Measurements from ENCODE around the gene KLHDC4.

Gene KLHDC4

DNA sequence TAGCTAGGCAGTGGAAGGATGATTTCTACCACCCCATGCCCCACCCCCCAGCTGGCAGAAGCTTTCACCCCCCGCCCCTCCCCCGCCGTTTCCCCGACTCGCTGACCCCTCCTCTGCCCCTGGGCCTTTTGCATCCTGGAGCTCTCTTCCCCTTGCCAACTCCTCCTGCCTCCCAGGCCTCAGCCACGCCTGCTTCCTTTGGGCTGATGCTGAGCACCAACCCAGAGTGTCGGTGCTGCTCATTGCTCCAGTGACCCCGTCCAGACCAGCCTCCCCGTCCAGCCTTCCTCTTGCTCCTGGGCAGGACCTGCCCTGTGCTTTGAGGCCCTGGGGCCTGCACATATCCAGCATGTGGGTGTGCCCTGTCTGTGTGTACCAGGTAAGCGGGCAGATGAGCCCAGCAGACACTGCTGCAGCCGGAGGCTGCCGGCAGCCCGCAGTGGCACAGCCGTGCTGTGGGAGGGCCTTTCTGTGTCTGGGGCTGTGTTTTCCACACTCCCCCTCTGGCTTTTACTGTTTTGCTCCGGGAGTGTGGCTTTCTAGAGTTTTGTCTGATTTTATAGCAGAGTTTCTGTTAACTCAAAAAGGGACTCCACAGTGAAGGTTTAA lies 90.6 kb downstream of the KLHDC4 start:
- no peak for TF ChIP-seq POLR2A (IDR thresholded peaks at IDR 0.05; ENCODE audit: low read depth, low read length)
- no peak for TF ChIP-seq TAF1 (IDR thresholded peaks at IDR 0.05; ENCODE audit: low read depth, low read length)
- no peak for FAIRE-seq

DNA sequence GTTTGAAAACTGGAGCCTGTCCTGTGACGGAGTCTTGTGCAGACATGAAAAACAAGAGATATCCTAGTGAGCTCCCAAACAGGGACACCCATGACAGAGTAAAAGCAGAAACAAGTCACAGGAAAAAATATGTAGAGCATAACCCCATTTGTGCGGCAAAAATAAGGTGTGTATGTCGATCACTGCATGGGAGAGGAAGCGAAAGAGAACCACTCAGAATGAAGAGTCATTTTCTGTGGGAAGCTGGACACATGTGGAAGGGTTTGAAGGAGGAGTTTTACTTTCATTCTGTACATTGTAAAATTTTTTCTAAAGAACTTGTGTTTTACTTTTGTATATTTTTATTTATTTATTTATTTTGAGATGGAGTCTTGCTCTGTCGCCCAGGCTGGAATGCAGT lies 91.4 kb downstream of the KLHDC4 start:
- FAIRE-seq (no peak), DNase-seq (ENCODE audit: insufficient read length, low spot score) (no peak)
- TF ChIP-seq TAF1 (IDR thresholded peaks at IDR 0.05; ENCODE audit: low read depth, low read length) = no peak
- peak; percentile 66 for TF ChIP-seq SPI1 (IDR thresholded peaks at IDR 0.05; ENCODE audit: low read depth, low read length)
- no peak for TF ChIP-seq POLR2AphosphoS5 (IDR thresholded peaks at IDR 0.05; ENCODE audit: low read depth, low read length)

More for the DNA sequence above, 90.6 kb downstream of the KLHDC4 start:
- no peak for DNase-seq (ENCODE audit: insufficient read length, low spot score)

DNA sequence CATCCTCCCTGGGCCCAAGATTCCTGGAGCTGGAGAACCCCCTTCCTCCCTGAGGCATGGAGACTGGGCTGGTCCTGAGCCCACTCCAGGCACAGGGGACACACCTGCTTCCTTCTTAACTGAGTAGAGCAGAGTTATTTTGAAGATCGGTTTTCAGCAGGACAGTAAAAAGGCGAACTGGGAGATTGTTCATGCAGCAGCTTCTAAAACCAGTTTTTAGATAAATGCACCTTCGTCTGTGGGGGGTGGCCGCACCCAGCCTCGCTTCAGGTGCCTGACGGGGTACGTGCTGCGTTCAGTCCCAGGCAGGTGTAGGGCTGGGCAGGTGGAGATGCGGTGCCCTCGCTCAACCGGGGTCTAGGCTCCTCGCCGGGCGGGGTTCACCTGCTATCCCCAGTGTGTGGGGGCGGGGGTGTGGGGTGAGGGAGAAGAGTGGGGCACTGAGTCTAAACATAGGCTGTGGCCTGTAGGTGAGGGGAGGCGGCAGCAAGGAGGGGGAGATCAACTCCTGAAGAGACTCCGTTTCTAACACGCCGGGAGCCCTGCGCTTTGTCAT lies 94.0 kb downstream of the KLHDC4 start:
- no peak for DNase-seq (ENCODE audit: insufficient read length, low spot score)
- TF ChIP-seq POLR2A (IDR thresholded peaks at IDR 0.05; ENCODE audit: low read depth, low read length) (no peak), POLR2AphosphoS5 (IDR thresholded peaks at IDR 0.05; ENCODE audit: low read depth, low read length) (no peak), TAF1 (IDR thresholded peaks at IDR 0.05; ENCODE audit: low read depth, low read length) (no peak), SPI1 (IDR thresholded peaks at IDR 0.05; ENCODE audit: low read depth, low read length) (no peak), PAX5 (IDR thresholded peaks at IDR 0.05; ENCODE audit: insufficient read depth, low read length, severe bottlenecking) (no peak), POU2F2 (IDR thresholded peaks at IDR 0.05; ENCODE audit: low read depth, low read length) (no peak)
- FAIRE-seq = no peak

DNA sequence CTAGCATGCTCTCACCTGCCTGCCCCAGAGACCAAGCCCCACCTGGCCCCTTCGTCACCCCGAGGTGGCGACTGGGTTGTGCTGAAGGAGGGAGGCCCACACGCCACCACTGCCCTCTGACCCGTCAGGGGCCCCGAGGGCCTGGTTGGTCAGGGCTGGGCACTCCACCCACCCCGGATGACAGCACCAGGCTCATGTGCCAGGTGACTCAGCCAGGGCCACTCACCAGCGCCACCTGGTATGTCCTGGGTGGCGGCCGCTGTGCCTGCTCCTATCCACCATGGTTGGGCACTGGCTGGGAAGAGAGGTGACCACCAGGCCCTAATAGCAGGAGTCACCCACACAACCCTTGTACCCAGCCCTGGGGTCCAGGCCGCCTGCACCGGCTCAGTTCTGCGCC lies 94.6 kb downstream of the KLHDC4 start:
- TF ChIP-seq POLR2A (IDR thresholded peaks at IDR 0.05; ENCODE audit: low read depth, low read length) (no peak), POLR2AphosphoS5 (IDR thresholded peaks at IDR 0.05; ENCODE audit: low read depth, low read length) (no peak), TAF1 (IDR thresholded peaks at IDR 0.05; ENCODE audit: low read depth, low read length) (no peak), POU2F2 (IDR thresholded peaks at IDR 0.05; ENCODE audit: low read depth, low read length) (no peak), SPI1 (IDR thresholded peaks at IDR 0.05; ENCODE audit: low read depth, low read length) (no peak), PAX5 (IDR thresholded peaks at IDR 0.05; ENCODE audit: insufficient read depth, low read length, severe bottlenecking) (no peak)
- DNase-seq (ENCODE audit: insufficient read length, low spot score) = no peak
- FAIRE-seq = no peak

DNA sequence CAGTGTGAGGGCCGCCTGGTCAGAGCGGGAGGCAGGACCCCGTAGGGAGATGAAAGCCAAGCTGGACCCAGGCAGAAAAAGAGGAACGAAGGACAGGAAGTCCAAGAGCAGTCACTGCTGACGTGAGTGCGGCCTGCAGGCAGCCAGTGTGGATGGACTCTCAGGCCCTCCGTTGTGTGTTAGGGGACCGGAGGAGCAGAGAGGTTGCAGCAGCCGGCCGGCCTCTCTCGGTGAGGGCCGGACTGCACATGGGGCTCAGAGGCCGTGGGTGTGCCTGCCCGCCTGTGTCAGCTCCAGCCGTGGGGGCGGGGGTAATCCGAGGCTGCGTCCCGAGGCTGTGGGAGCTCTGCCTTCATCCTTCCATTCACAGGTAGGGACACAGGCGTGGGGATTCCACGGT lies 96.1 kb downstream of the KLHDC4 start:
- DNase-seq (ENCODE audit: insufficient read length, low spot score) (no peak), FAIRE-seq (no peak)
- TF ChIP-seq SPI1 (IDR thresholded peaks at IDR 0.05; ENCODE audit: low read depth, low read length) = no peak
- no peak for TF ChIP-seq TAF1 (IDR thresholded peaks at IDR 0.05; ENCODE audit: low read depth, low read length)
- TF ChIP-seq PAX5 (IDR thresholded peaks at IDR 0.05; ENCODE audit: insufficient read depth, low read length, severe bottlenecking) = no peak
- no peak for TF ChIP-seq POLR2AphosphoS5 (IDR thresholded peaks at IDR 0.05; ENCODE audit: low read depth, low read length)
- TF ChIP-seq POLR2A (IDR thresholded peaks at IDR 0.05; ENCODE audit: low read depth, low read length) = no peak
- TF ChIP-seq POU2F2 (IDR thresholded peaks at IDR 0.05; ENCODE audit: low read depth, low read length) = no peak

DNA sequence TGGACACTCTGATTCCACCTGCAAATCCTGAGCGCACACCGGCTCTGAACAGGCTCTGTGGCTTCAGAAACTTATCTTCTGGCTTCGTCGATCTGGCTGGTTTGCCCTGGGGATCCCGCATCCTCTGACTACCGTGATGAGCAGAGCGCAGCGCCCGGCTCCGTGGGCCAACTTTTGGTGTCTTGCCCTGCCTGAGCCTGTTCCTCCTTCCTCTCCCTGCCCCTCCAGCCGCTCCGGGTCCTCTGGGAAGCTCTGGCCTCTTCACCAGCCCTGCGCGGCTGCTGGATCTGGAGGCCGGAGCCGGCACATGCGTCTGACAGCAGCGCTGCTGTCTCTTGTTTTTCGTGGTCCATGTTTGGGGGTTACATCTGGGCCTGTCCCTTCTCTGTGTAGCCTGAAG lies 97.8 kb downstream of the KLHDC4 start:
- TF ChIP-seq SPI1 (IDR thresholded peaks at IDR 0.05; ENCODE audit: low read depth, low read length) = no peak
- TF ChIP-seq PAX5 (IDR thresholded peaks at IDR 0.05; ENCODE audit: insufficient read depth, low read length, severe bottlenecking) = no peak
- no peak for TF ChIP-seq POU2F2 (IDR thresholded peaks at IDR 0.05; ENCODE audit: low read depth, low read length)
- TF ChIP-seq POLR2A (IDR thresholded peaks at IDR 0.05; ENCODE audit: low read depth, low read length) = no peak
- no peak for TF ChIP-seq TAF1 (IDR thresholded peaks at IDR 0.05; ENCODE audit: low read depth, low read length)
- TF ChIP-seq POLR2AphosphoS5 (IDR thresholded peaks at IDR 0.05; ENCODE audit: low read depth, low read length) = no peak
- no peak for FAIRE-seq
- no peak for DNase-seq (ENCODE audit: insufficient read length, low spot score)

DNA sequence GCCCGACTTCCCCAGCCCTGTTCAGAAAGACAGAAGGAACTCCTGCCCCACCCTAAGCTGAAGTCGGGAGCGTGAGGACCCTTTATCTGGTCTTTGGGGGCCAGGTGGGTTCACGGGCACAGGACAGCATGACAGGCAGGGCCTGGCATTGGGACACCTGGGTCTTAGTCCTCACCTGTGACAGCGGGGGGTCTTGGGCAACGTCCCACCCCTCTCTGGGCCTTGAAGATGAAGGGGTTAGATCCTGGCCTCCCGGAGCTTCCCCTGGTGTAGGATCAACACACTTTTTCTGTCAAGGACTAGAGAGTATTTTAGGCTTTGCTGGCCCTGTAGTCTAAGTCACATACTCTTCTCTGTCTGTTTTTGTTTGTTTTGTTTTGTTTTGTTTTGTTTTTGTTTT lies 98.3 kb downstream of the KLHDC4 start:
- FAIRE-seq = no peak
- TF ChIP-seq SPI1 (IDR thresholded peaks at IDR 0.05; ENCODE audit: low read depth, low read length) (no peak), POLR2AphosphoS5 (IDR thresholded peaks at IDR 0.05; ENCODE audit: low read depth, low read length) (no peak), TAF1 (IDR thresholded peaks at IDR 0.05; ENCODE audit: low read depth, low read length) (no peak), PAX5 (IDR thresholded peaks at IDR 0.05; ENCODE audit: insufficient read depth, low read length, severe bottlenecking) (no peak), POLR2A (IDR thresholded peaks at IDR 0.05; ENCODE audit: low read depth, low read length) (no peak), POU2F2 (IDR thresholded peaks at IDR 0.05; ENCODE audit: low read depth, low read length) (no peak)

DNA sequence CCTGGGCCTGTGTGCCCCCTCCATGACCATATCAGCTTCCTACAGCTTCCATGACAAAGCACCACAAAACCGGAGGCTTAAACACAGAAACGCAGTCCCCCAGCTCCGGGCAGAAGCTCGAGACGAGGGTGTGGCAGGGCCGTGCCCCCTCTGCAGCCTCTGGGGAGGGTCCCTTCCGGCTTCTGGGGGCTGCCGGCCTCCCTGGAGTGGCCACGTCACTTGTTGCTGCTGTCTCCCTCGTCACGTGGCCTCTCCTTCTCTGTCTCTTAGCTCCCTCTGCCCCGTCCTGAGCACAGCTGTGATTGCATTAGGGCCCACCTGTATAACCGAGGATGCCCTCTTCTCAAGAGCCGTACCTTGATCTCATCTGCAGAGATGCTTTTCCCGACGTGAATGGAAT lies 98.9 kb downstream of the KLHDC4 start:
- FAIRE-seq (no peak), DNase-seq (ENCODE audit: insufficient read length, low spot score) (no peak)
- TF ChIP-seq POU2F2 (IDR thresholded peaks at IDR 0.05; ENCODE audit: low read depth, low read length) (no peak), TAF1 (IDR thresholded peaks at IDR 0.05; ENCODE audit: low read depth, low read length) (no peak), PAX5 (IDR thresholded peaks at IDR 0.05; ENCODE audit: insufficient read depth, low read length, severe bottlenecking) (no peak), POLR2A (IDR thresholded peaks at IDR 0.05; ENCODE audit: low read depth, low read length) (no peak), SPI1 (IDR thresholded peaks at IDR 0.05; ENCODE audit: low read depth, low read length) (no peak), POLR2AphosphoS5 (IDR thresholded peaks at IDR 0.05; ENCODE audit: low read depth, low read length) (no peak)

More for the DNA sequence above, 98.3 kb downstream of the KLHDC4 start:
- DNase-seq (ENCODE audit: insufficient read length, low spot score) = no peak

DNA sequence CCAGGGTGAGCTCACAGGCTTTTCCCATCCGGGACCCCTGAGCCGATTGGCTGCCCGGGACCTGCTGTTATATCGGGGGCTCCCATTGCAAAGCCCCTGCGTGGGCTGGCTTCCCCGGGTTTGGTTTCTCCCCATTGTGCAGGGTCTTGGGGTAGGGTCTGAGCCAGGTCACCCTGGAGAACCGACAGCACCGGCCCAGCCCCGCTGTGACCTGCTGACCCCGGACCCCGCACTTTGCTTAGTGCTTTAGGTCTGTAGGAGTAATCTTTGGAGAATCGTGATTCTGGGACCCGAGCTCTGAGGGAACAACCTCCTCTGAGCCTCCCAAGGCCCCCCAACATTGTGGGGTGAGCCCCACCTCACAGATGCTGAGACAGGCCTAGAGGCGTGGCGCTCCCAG lies 100.6 kb downstream of the KLHDC4 start:
- FAIRE-seq = no peak
- TF ChIP-seq POU2F2 (IDR thresholded peaks at IDR 0.05; ENCODE audit: low read depth, low read length) (no peak), TAF1 (IDR thresholded peaks at IDR 0.05; ENCODE audit: low read depth, low read length) (no peak), POLR2AphosphoS5 (IDR thresholded peaks at IDR 0.05; ENCODE audit: low read depth, low read length) (no peak), POLR2A (IDR thresholded peaks at IDR 0.05; ENCODE audit: low read depth, low read length) (no peak), PAX5 (IDR thresholded peaks at IDR 0.05; ENCODE audit: insufficient read depth, low read length, severe bottlenecking) (no peak), SPI1 (IDR thresholded peaks at IDR 0.05; ENCODE audit: low read depth, low read length) (no peak)
- DNase-seq (ENCODE audit: insufficient read length, low spot score) = no peak

DNA sequence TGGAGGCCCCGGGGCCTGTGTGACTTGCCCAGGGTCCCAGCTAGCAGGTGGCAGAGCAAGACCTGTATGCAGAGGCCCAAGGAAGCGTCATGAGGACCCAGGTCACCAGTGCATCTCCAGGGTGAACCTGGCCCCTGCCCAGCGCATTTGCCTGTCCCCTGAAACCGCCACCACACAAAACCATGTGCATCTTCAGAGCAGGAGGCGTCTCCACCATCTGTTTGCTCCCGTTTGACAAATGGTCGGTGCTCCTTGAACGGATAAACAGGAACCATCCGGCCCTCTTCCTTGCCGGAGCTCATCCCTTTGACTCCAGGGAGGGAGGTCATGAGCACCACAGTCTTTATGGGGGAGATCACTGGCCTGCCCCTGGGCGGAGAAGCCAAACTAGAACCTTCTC lies 101.0 kb downstream of the KLHDC4 start:
- FAIRE-seq = no peak
- TF ChIP-seq TAF1 (IDR thresholded peaks at IDR 0.05; ENCODE audit: low read depth, low read length) = no peak
- no peak for DNase-seq (ENCODE audit: insufficient read length, low spot score)

All from GM12891 (cell line).